IPS-18a (cell line): ENCODE results near the gene MYCBP2.

ENCODE experiments used
- H3K27ac ChIP-seq: one replicate; pipeline ENCODE4 v1.5.1; 2013; ENCODE audit warnings: low read length
- H3K27me3 ChIP-seq: one replicate; pipeline ENCODE4 v1.6.1; 2013; ENCODE audit warnings: mild to moderate bottlenecking, low read length; ENCODE audit not compliant: control insufficient read depth, insufficient read depth
- H3K36me3 ChIP-seq: one replicate; pipeline ENCODE4 v1.6.1; 2013; ENCODE audit warnings: low read depth, low read length; ENCODE audit not compliant: control insufficient read depth
- H3K4me1 ChIP-seq: one replicate; pipeline ENCODE4 v1.6.1; 2013; ENCODE audit warnings: low read depth, low read length; ENCODE audit not compliant: control insufficient read depth
- H3K4me3 ChIP-seq: one replicate; pipeline ENCODE4 v1.5.1; 2013; ENCODE audit warnings: low read length
- H3K9ac ChIP-seq: one replicate; pipeline ENCODE4 v1.6.1; 2013; ENCODE audit warnings: mild to moderate bottlenecking, low read length, moderate library complexity
- H3K9me3 ChIP-seq: one replicate; pipeline ENCODE4 v1.6.1; 2013; ENCODE audit warnings: low read depth, low read length; ENCODE audit not compliant: control insufficient read depth

Gene MYCBP2

DNA sequence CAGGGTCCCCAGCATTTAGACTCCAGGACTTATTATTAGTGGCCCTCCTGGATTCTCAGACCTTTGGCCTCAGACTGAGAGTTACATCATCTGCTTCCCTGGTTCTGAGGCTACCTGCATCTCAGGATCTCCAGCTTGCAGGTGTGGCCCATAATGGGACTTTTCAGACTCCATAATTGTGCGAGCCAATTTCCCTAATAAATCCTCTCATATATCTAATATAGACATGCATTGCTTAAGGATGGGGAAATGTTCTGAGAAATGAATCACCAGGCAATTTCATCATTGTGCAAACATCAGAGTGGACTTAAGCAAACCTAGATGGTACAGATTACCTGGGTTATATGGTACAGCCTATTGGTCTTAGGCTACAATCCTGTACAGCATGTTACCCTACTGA is 183.5 kb downstream of the MYCBP2 start:
- Histone ChIP-seq H3K4me3 (no peak overlapping the region), H3K27ac (no peak overlapping the region), H3K4me1 (no peaks in the 10 kb centered on the region), H3K9me3 (no peaks in the 10 kb centered on the region), H3K36me3 (peaks cover 6% of the 10 kb centered on the region), H3K27me3 (no peaks in the 10 kb centered on the region), H3K9ac (no peak overlapping the region)

DNA sequence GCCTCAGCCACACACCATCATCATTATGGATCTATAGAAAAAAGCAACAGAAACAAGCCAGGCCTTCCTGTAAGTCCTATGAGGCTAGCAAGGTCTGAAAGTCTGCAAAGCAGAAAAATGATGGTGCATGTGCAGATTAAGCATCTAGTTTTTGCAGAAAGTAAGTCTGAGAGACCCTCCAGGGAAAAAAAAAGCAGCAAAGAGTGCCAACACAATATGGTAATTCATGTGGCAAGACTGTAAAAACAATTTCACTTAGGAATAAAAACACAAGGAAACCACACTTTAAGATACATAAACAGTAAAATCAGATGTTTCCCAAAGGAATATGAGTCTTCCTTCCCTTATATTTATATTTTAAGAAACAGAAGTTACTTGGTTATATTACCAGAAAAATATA is 187.6 kb downstream of the MYCBP2 start:
- Histone ChIP-seq H3K9me3 (no peaks in the 10 kb centered on the region), H3K4me3 (no peak overlapping the region), H3K9ac (no peak overlapping the region), H3K27ac (no peak overlapping the region), H3K36me3 (peaks cover 6% of the 10 kb centered on the region), H3K27me3 (no peaks in the 10 kb centered on the region), H3K4me1 (no peaks in the 10 kb centered on the region)

DNA sequence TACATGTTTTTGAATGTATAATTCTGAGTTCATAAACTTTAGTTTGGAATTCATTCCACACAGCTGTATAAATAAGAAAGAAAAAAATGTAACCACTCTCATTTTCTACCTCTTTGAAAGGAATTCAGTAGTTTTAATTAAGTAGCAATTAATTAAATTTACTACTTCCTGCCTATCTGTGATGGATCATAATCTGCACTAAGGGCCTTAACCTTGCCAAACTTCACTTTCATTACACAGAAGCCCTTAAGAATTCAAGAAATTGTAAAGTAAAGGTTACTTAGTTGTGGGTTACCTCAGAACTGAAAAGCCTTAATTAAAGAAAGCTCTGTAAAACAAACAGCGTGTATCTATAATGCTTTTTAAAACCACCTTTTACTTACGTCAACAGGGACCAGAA is 188.1 kb downstream of the MYCBP2 start:
- no peaks in the 10 kb centered on the region for H3K4me1 ChIP-seq
- no peak overlapping the region for H3K4me3 ChIP-seq
- H3K9ac ChIP-seq: no peak overlapping the region
- no peaks in the 10 kb centered on the region for H3K9me3 ChIP-seq
- peaks cover 6% of the 10 kb centered on the region for H3K36me3 ChIP-seq
- H3K27ac ChIP-seq: no peak overlapping the region
- no peaks in the 10 kb centered on the region for H3K27me3 ChIP-seq

DNA sequence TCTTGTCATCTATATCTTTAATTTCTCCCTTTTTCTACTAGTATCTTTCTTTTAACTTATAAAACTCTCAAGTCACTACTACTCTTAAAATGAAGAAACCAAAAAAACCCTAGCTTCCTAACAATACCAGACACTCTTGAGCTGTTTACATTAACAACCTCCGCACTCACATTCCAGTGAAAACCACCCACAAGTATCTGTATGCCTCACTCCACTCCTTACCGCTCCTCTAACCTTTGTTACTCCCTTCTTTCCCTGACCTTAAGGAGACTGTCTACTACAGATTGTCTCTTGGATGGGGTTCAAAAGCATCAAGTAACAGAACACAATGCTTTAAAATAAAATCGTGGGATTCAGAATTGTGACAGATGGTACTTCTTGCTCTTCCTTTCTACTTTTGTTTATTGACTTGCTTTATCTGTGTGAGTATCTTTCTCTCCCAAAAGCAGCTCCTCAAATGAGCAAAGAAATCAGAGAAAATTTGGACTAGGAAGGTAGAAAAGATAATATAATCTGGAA is 189.9 kb downstream of the MYCBP2 start:
- Histone ChIP-seq H3K27ac (no peak overlapping the region), H3K4me1 (no peaks in the 10 kb centered on the region), H3K9me3 (no peaks in the 10 kb centered on the region), H3K9ac (no peak overlapping the region), H3K27me3 (no peaks in the 10 kb centered on the region), H3K4me3 (no peak overlapping the region), H3K36me3 (peaks cover 6% of the 10 kb centered on the region)

DNA sequence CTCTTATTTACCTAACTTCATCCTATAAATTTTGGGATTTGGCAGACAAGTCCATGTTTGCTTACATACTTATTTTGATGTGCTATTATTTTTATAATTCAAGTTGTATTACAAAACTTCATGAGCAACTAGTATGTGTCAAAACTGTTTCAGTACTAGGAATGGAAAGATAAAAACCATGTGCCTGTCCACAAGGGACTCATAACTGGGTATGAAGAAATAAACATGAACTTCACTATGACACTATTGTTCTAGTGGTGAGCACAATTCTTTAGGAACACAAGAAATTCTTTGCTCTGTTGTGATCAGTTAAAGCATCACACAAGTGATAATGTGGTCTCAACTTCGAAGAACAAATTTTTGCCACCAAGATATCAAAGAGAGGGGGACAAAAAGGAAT is 202.5 kb downstream of the MYCBP2 start:
- Histone ChIP-seq H3K36me3 (no peaks in the 10 kb centered on the region), H3K9ac (no peak overlapping the region), H3K4me1 (no peaks in the 10 kb centered on the region), H3K27me3 (no peaks in the 10 kb centered on the region), H3K27ac (no peak overlapping the region), H3K4me3 (no peak overlapping the region), H3K9me3 (no peaks in the 10 kb centered on the region)

DNA sequence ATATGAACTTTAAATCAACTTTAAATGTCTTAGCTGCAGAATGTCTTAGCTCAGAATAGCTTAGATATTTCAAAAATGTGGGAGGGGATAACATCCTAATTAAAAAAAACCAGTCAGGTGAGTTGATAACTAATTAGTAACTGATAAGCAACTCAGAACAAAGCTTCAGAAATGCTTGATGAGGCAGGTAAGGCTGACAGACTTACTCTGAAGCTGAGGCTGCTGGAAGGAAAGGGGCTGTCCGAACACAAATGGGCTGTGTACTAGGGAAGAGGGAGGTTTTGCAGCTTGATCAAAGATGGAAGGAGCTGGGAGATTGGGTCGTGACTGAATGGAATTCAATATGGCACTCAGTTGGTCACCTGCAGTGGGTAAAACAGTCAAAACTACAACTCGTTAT is 208.8 kb downstream of the MYCBP2 start:
- Histone ChIP-seq H3K4me1 (peaks cover 22% of the 10 kb centered on the region), H3K27ac (no peak overlapping the region), H3K36me3 (no peaks in the 10 kb centered on the region), H3K9ac (no peak overlapping the region), H3K9me3 (no peaks in the 10 kb centered on the region), H3K27me3 (no peaks in the 10 kb centered on the region), H3K4me3 (no peak overlapping the region)

DNA sequence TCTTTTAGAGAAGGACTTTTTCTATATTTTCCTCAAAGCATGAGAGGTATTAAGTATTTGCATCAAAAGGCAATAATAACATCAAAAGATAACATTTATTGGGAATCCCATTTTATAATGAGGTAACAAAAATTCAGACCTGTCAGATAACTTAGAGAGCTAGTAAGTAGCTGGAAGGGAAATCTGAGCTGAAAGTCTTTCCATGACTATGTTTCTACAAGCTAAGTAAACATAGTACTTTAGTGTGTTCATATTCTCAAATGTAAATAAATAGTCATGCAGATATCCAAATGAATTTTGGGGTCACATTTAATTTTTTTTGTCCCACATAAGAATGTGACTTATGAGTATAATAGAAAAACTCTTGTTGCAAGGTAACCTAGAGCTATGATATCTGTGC is 212.6 kb downstream of the MYCBP2 start:
- Histone ChIP-seq H3K27ac (no peak overlapping the region), H3K9ac (no peak overlapping the region), H3K4me1 (peaks cover 22% of the 10 kb centered on the region), H3K4me3 (no peak overlapping the region), H3K36me3 (no peaks in the 10 kb centered on the region), H3K9me3 (no peaks in the 10 kb centered on the region), H3K27me3 (no peaks in the 10 kb centered on the region)

DNA sequence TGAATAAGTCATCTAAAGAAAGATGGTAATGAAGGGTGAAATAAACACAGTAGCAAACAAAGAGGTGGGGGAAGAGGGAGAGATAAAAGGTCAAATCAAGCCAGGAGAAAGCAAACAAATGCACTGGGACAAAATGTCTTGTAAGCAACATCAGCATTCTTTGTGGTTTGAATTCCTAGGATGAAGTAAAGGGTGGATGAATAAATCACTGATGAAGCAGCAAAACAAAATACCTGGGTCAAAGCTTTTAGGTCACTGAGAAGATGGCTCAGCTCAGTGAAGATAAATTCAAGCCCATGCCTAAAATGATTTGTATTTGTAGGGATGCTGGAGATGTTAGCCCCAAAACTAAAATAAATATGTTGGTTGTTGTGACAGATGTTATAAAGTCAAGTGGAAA is 213.4 kb downstream of the MYCBP2 start:
- no peak overlapping the region for H3K9ac ChIP-seq
- no peaks in the 10 kb centered on the region for H3K9me3 ChIP-seq
- H3K27ac ChIP-seq: no peak overlapping the region
- H3K27me3 ChIP-seq: no peaks in the 10 kb centered on the region
- H3K4me1 ChIP-seq: peaks cover 22% of the 10 kb centered on the region
- H3K4me3 ChIP-seq: no peak overlapping the region
- H3K36me3 ChIP-seq: no peaks in the 10 kb centered on the region

DNA sequence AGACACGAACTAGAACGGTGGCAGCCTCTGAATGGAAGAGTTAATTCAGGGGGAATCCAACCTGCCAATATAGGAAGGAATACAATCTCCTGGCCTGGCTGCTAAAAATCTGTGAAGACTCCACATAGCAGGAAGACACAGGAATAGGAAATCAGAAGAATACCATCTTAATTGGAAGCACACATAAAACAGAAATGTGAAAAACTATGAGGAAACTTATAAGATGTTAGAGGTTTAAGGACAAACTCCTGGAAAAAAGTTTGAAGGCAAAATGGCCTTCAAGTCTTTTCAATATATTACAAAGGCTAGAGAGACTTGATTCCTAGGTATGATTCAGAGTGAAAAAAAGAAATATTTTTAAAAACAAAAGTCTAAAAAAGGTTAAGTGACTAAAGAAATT is 221.8 kb downstream of the MYCBP2 start:
- Histone ChIP-seq H3K27ac (no peak overlapping the region), H3K9ac (no peak overlapping the region), H3K4me1 (no peaks in the 10 kb centered on the region), H3K4me3 (no peak overlapping the region), H3K36me3 (no peaks in the 10 kb centered on the region), H3K27me3 (no peaks in the 10 kb centered on the region), H3K9me3 (no peaks in the 10 kb centered on the region)

DNA sequence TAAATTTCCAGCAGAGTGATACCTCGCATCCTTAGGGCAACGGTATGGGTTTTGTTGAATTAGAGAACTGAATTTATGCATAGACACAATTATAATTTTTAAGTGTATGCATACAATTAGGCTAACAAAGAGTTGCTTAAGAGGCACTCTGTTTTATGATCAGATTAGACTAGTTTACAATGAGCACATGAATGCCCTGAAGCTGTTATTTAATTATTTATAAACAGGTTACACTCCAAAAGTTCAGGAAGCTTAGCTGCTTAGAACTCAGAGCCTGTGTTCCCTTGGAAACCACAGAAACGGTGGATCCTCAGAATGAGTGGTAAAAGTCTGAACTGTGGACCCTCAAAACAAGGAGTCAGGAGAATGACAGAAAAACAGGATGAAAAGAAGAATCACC is 227.5 kb downstream of the MYCBP2 start:
- H3K27me3 ChIP-seq: no peaks in the 10 kb centered on the region
- no peak overlapping the region for H3K9ac ChIP-seq
- H3K9me3 ChIP-seq: no peaks in the 10 kb centered on the region
- H3K4me3 ChIP-seq: no peak overlapping the region
- no peaks in the 10 kb centered on the region for H3K36me3 ChIP-seq
- no peak overlapping the region for H3K27ac ChIP-seq
- H3K4me1 ChIP-seq: peaks cover 10% of the 10 kb centered on the region

DNA sequence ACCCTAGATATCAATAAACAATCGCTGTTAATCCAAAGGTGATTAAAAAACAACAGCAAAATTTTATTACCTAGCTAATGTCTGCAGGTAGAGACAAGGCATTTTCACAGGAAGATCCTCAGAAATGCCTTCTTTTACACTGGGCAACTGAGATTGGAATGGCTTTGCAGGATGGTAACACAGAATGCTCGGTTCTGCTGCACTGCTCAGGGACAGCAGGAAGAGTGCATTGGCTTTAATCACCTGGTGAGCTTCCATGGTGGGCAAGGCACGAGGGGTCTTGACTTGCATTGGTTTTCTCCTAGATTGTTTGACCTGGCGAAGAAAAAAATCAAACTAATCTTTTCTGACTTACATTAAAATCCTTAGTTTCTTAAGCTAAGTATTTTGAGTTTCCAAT is 231.6 kb downstream of the MYCBP2 start:
- peaks cover 5% of the 10 kb centered on the region for H3K36me3 ChIP-seq
- no peaks in the 10 kb centered on the region for H3K9me3 ChIP-seq
- H3K9ac ChIP-seq: no peak overlapping the region
- no peaks in the 10 kb centered on the region for H3K27me3 ChIP-seq
- no peak overlapping the region for H3K27ac ChIP-seq
- no peak overlapping the region for H3K4me3 ChIP-seq
- H3K4me1 ChIP-seq: peaks cover 10% of the 10 kb centered on the region

DNA sequence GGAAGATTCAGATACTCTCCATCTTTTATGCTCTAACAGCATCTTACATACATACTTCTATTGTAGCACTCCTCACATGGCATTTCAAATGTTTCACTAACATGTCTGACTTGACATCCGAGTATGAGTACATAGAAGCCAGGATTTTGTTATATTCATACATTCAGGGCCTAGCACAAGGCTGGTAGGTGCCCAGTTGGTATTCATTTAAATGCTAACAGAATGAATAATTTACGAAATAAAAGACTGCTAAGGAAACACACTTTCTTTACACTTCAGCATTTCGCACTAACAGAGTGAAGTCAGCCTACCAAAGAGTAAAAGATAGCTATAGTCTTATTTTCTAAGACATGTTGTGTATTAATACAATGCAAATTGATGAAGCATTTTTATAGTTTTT is 232.1 kb downstream of the MYCBP2 start:
- Histone ChIP-seq H3K4me3 (no peak overlapping the region), H3K9ac (no peak overlapping the region), H3K36me3 (peaks cover 5% of the 10 kb centered on the region), H3K9me3 (no peaks in the 10 kb centered on the region), H3K27me3 (no peaks in the 10 kb centered on the region), H3K4me1 (peaks cover 10% of the 10 kb centered on the region), H3K27ac (no peak overlapping the region)
